ENCODE measurements around the gene ABLIM3. TPM values are rescaled to one million over a fixed set of nuclear protein-coding genes. Genes with fewer than 3 reads are reported as not detected.

The ABLIM3 gene
- total RNA-seq, 2 experiments from 2014 or later = not detected

- no peak for DNase-seq
- no peak overlapping the region for H3K27ac Mint-ChIP-seq
- CTCF ChIA-PET = no interaction called here
- H3K27me3 Mint-ChIP-seq (ENCODE audit: low read depth) = no peaks in the 10 kb centered on the region
- H3K4me3 Mint-ChIP-seq = no peak overlapping the region
- no peaks in the 10 kb centered on the region for H3K36me3 Mint-ChIP-seq (ENCODE audit: low read depth)
- H3K4me1 Mint-ChIP-seq (ENCODE audit: low read depth) = peaks cover 2% of the 10 kb centered on the region
- H3K9me3 Mint-ChIP-seq = no peaks in the 10 kb centered on the region
- intact Hi-C loops (cut with micrococcal nuclease) = no loop called here
These were observed 76.0 kb downstream of the ABLIM3 start for GRCh38 chr5:149217096-149217802.

- intact Hi-C loops (cut with micrococcal nuclease) = no loop called here
- no peak overlapping the region for H3K27ac Mint-ChIP-seq
- no peak overlapping the region for H3K4me3 Mint-ChIP-seq
- H3K27me3 Mint-ChIP-seq (ENCODE audit: low read depth) = no peaks in the 10 kb centered on the region
- no peaks in the 10 kb centered on the region for H3K9me3 Mint-ChIP-seq
- DNase-seq = no peak
- CTCF ChIA-PET = no interaction called here
- no peaks in the 10 kb centered on the region for H3K4me1 Mint-ChIP-seq (ENCODE audit: low read depth)
- no peaks in the 10 kb centered on the region for H3K36me3 Mint-ChIP-seq (ENCODE audit: low read depth)
These were observed 76.5 kb downstream of the ABLIM3 start for GRCh38 chr5:149217803-149218155.

GRCh38 chr5:149219584-149219983 lies 78.3 kb downstream of the ABLIM3 start:
- intact Hi-C loops (cut with micrococcal nuclease) = no loop called here
- Mint-ChIP-seq H3K27me3 (ENCODE audit: low read depth) (no peaks in the 10 kb centered on the region), H3K4me3 (no peak overlapping the region), H3K9me3 (no peaks in the 10 kb centered on the region), H3K4me1 (ENCODE audit: low read depth) (no peaks in the 10 kb centered on the region), H3K36me3 (ENCODE audit: low read depth) (no peaks in the 10 kb centered on the region), H3K27ac (no peak overlapping the region)
- no peak for DNase-seq
- CTCF ChIA-PET = no interaction called here

GRCh38 chr5:149220750-149221149 lies 79.5 kb downstream of the ABLIM3 start:
- no peak for DNase-seq
- H3K4me1 Mint-ChIP-seq (ENCODE audit: low read depth) = no peaks in the 10 kb centered on the region
- H3K36me3 Mint-ChIP-seq (ENCODE audit: low read depth) = no peaks in the 10 kb centered on the region
- CTCF ChIA-PET = no interaction called here
- no peak overlapping the region for H3K4me3 Mint-ChIP-seq
- no peaks in the 10 kb centered on the region for H3K27me3 Mint-ChIP-seq (ENCODE audit: low read depth)
- H3K9me3 Mint-ChIP-seq = no peaks in the 10 kb centered on the region
- intact Hi-C loops (cut with micrococcal nuclease) = no loop called here
- H3K27ac Mint-ChIP-seq = no peak overlapping the region

- CTCF ChIA-PET = no interaction called here
- H3K36me3 Mint-ChIP-seq (ENCODE audit: low read depth) = no peaks in the 10 kb centered on the region
- no peak for DNase-seq
- H3K27ac Mint-ChIP-seq = no peak overlapping the region
- no peaks in the 10 kb centered on the region for H3K9me3 Mint-ChIP-seq
- H3K4me3 Mint-ChIP-seq = no peak overlapping the region
- no peaks in the 10 kb centered on the region for H3K4me1 Mint-ChIP-seq (ENCODE audit: low read depth)
- no peaks in the 10 kb centered on the region for H3K27me3 Mint-ChIP-seq (ENCODE audit: low read depth)
- intact Hi-C loops (cut with micrococcal nuclease) = no loop called here
These were observed 80.0 kb downstream of the ABLIM3 start for GRCh38 chr5:149221326-149221725.

GRCh38 chr5:149221731-149222342 lies 80.5 kb downstream of the ABLIM3 start:
- Mint-ChIP-seq H3K4me1 (ENCODE audit: low read depth) (no peaks in the 10 kb centered on the region), H3K27ac (no peak overlapping the region), H3K27me3 (ENCODE audit: low read depth) (no peaks in the 10 kb centered on the region), H3K9me3 (no peaks in the 10 kb centered on the region), H3K4me3 (no peak overlapping the region), H3K36me3 (ENCODE audit: low read depth) (no peaks in the 10 kb centered on the region)
- intact Hi-C loops (cut with micrococcal nuclease) = no loop called here
- no peak for DNase-seq
- CTCF ChIA-PET = interaction anchor here (1.0 to 1.2 kb wide), 2 partner anchors 150 to 186 kb away, joined by 3 to 8 read pairs; no protein-coding TSS in a partner anchor

- intact Hi-C loops (cut with micrococcal nuclease) = no loop called here
- no peak for DNase-seq
- no peaks in the 10 kb centered on the region for H3K9me3 Mint-ChIP-seq
- no peak overlapping the region for H3K4me3 Mint-ChIP-seq
- H3K27me3 Mint-ChIP-seq (ENCODE audit: low read depth) = no peaks in the 10 kb centered on the region
- no peaks in the 10 kb centered on the region for H3K36me3 Mint-ChIP-seq (ENCODE audit: low read depth)
- CTCF ChIA-PET = interaction anchor here (1.0 to 2.0 kb wide), 3 partner anchors 11 to 188 kb away, joined by 3 to 8 read pairs (median 8); no protein-coding TSS in a partner anchor
- H3K4me1 Mint-ChIP-seq (ENCODE audit: low read depth) = peaks cover 4% of the 10 kb centered on the region
- H3K27ac Mint-ChIP-seq = no peak overlapping the region
These were observed 82.0 kb downstream of the ABLIM3 start for GRCh38 chr5:149223081-149223848.

GRCh38 chr5:149224282-149224681 lies 83.0 kb downstream of the ABLIM3 start:
- Mint-ChIP-seq H3K9me3 (no peaks in the 10 kb centered on the region), H3K36me3 (ENCODE audit: low read depth) (no peaks in the 10 kb centered on the region), H3K27ac (no peak overlapping the region), H3K27me3 (ENCODE audit: low read depth) (no peaks in the 10 kb centered on the region), H3K4me1 (ENCODE audit: low read depth) (peaks cover 8% of the 10 kb centered on the region), H3K4me3 (no peak overlapping the region)
- no peak for DNase-seq
- CTCF ChIA-PET = interaction anchor here (2.0 kb wide), 1 partner anchor 12 kb away, joined by 8 read pairs; no protein-coding TSS in a partner anchor
- intact Hi-C loops (cut with micrococcal nuclease) = no loop called here

GRCh38 chr5:149227168-149227826 lies 86.0 kb downstream of the ABLIM3 start:
- no peak overlapping the region for H3K4me3 Mint-ChIP-seq
- peaks cover 8% of the 10 kb centered on the region for H3K4me1 Mint-ChIP-seq (ENCODE audit: low read depth)
- no peaks in the 10 kb centered on the region for H3K27me3 Mint-ChIP-seq (ENCODE audit: low read depth)
- no peak for DNase-seq
- H3K27ac Mint-ChIP-seq = no peak overlapping the region
- intact Hi-C loops (cut with micrococcal nuclease) = loop anchor here (5.0 kb wide), 1 partner anchor 40 kb away; no protein-coding TSS in a partner anchor
- no peaks in the 10 kb centered on the region for H3K9me3 Mint-ChIP-seq
- no peaks in the 10 kb centered on the region for H3K36me3 Mint-ChIP-seq (ENCODE audit: low read depth)
- CTCF ChIA-PET = interaction anchor here (0.6 kb wide), 1 partner anchor 1060 kb away, joined by 3 read pairs; no protein-coding TSS in a partner anchor

- CTCF ChIA-PET = interaction anchor here (1.2 kb wide), 1 partner anchor 12 kb away, joined by 3 read pairs; no protein-coding TSS in a partner anchor
- H3K4me3 Mint-ChIP-seq = no peak overlapping the region
- H3K27ac Mint-ChIP-seq = no peak overlapping the region
- no peak for DNase-seq
- intact Hi-C loops (cut with micrococcal nuclease) = loop anchor here (5.0 kb wide), 1 partner anchor 39 kb away; no protein-coding TSS in a partner anchor
- H3K27me3 Mint-ChIP-seq (ENCODE audit: low read depth) = no peaks in the 10 kb centered on the region
- H3K9me3 Mint-ChIP-seq = no peaks in the 10 kb centered on the region
- no peaks in the 10 kb centered on the region for H3K36me3 Mint-ChIP-seq (ENCODE audit: low read depth)
- H3K4me1 Mint-ChIP-seq (ENCODE audit: low read depth) = peaks cover 8% of the 10 kb centered on the region
These were observed 87.5 kb downstream of the ABLIM3 start for GRCh38 chr5:149228618-149229297.

GRCh38 chr5:149229298-149229937 lies 88.1 kb downstream of the ABLIM3 start:
- H3K4me3 Mint-ChIP-seq = no peak overlapping the region
- no peaks in the 10 kb centered on the region for H3K36me3 Mint-ChIP-seq (ENCODE audit: low read depth)
- no peak for DNase-seq
- H3K27ac Mint-ChIP-seq = no peak overlapping the region
- CTCF ChIA-PET = interaction anchor here (0.8 to 1.2 kb wide), 3 partner anchors 11 to 139 kb away, joined by 3 read pairs; no protein-coding TSS in a partner anchor
- H3K9me3 Mint-ChIP-seq = no peaks in the 10 kb centered on the region
- peaks cover 8% of the 10 kb centered on the region for H3K4me1 Mint-ChIP-seq (ENCODE audit: low read depth)
- intact Hi-C loops (cut with micrococcal nuclease) = loop anchor here (5.0 kb wide), 1 partner anchor 38 kb away; no protein-coding TSS in a partner anchor
- H3K27me3 Mint-ChIP-seq (ENCODE audit: low read depth) = no peaks in the 10 kb centered on the region

Data from activated naive CD4-positive, alpha-beta T cell treated with anti-CD3 and anti-CD28 coated beads for 36 hours (primary cell).